IMR-90 (cell line): ENCODE data around the gene NADSYN1. TPM values are rescaled to one million over a fixed set of nuclear protein-coding genes. Genes with fewer than 3 reads are reported as not detected.

Experiments
- ATAC-seq: fragments of 200-7000 bp; cut with Tn5 transposase; 2 replicates; pipeline ENCODE4 v1.9.1; 2020; ENCODE audit warnings: low read depth, mild to moderate bottlenecking, moderate library complexity
- BruUV-seq: library from RNA; stranded (reverse); fragments of 400-500 nt; replicated peaks from 2 replicates; lab custom pipeline; 2021; lab: Mats Ljungman, UMichigan
- CTCF ChIA-PET: fragments of 300-600 bp; formaldehyde crosslinking; extraction: SDS; loops from one replicate; lab custom pipeline; 2021; ENCODE audit warnings: antibody characterized with exemption; lab: Yijun Ruan, JAX
- POLR2A ChIA-PET: fragments of 300-600 bp; sonication (Branson Sonifier 250); formaldehyde crosslinking; loops from one replicate; lab custom pipeline; 2022; ENCODE audit warnings: antibody characterized with exemption; ENCODE audit not compliant: unreplicated experiment; lab: Charles Lee
- DNase-seq: peaks from one replicate; pipeline ENCODE4 v3.0.0; 2013
- H2AFZ ChIP-seq: replicated peaks from 2 replicates; pipeline ENCODE3; 2013; ENCODE audit warnings: low read length, mild to moderate bottlenecking; ENCODE audit not compliant: poor library complexity
- H2AK5ac ChIP-seq: 2 replicates; pipeline ENCODE4 v1.6.1; 2013; ENCODE audit warnings: low read depth, low read length, inconsistent platforms
- H2AK9ac ChIP-seq: replicated peaks from 2 replicates; pipeline ENCODE3; 2013; ENCODE audit warnings: mild to moderate bottlenecking, low read depth, low read length, moderate library complexity; ENCODE audit not compliant: poor library complexity
- H2BK120ac ChIP-seq: 2 replicates; pipeline ENCODE4 v1.6.1; 2013; ENCODE audit warnings: low read depth, low read length, inconsistent platforms
- H2BK15ac ChIP-seq: 3 replicates; pipeline ENCODE4 v1.6.1; 2013; ENCODE audit warnings: low read depth, low read length, inconsistent platforms
- H2BK20ac ChIP-seq: 2 replicates; pipeline ENCODE4 v1.6.1; 2013; ENCODE audit warnings: low read depth, mild to moderate bottlenecking, inconsistent platforms, low read length, moderate library complexity
- H2BK5ac ChIP-seq: 2 replicates; pipeline ENCODE4 v1.6.1; 2013; ENCODE audit warnings: mild to moderate bottlenecking, low read depth, low read length, inconsistent platforms; ENCODE audit not compliant: poor library complexity, severe bottlenecking
- H3K14ac ChIP-seq: replicated peaks from 2 replicates; pipeline ENCODE4 v1.6.1; 2013; ENCODE audit warnings: low read depth, low read length, inconsistent platforms
- H3K18ac ChIP-seq: 2 replicates; pipeline ENCODE4 v1.6.1; 2013; ENCODE audit warnings: low read depth, low read length, control low read depth
- H3K23ac ChIP-seq: 2 replicates; pipeline ENCODE4 v1.6.1; 2013; ENCODE audit warnings: low read depth, low read length, inconsistent platforms
- H3K27ac ChIP-seq: 2 replicates; pipeline ENCODE4 v1.5.1; 2013; ENCODE audit warnings: mild to moderate bottlenecking, control low read depth, low read length; ENCODE audit not compliant: insufficient read depth
- H3K27me3 ChIP-seq: 2 replicates; pipeline ENCODE4 v1.6.1; 2013; ENCODE audit warnings: low read length; ENCODE audit not compliant: control insufficient read depth, insufficient read depth
- H3K36me3 ChIP-seq: 2 replicates; pipeline ENCODE4 v1.6.1; 2013; ENCODE audit warnings: low read length, mixed read lengths; ENCODE audit not compliant: control insufficient read depth, insufficient read depth
- H3K4ac ChIP-seq: 2 replicates; pipeline ENCODE4 v1.6.1; 2013; ENCODE audit warnings: low read depth, low read length, inconsistent platforms
- H3K4me1 ChIP-seq: 2 replicates; pipeline ENCODE4 v1.6.1; 2013; ENCODE audit warnings: low read length, mixed read lengths; ENCODE audit not compliant: control insufficient read depth, insufficient read depth
- H3K4me2 ChIP-seq: 2 replicates; pipeline ENCODE4 v1.6.1; 2013; ENCODE audit warnings: low read depth, mild to moderate bottlenecking, control low read depth, low read length, moderate library complexity
- H3K4me3 ChIP-seq: 2 replicates; pipeline ENCODE4 v1.5.1; 2013; ENCODE audit warnings: low read depth, mild to moderate bottlenecking, control low read depth, low read length, moderate library complexity; ENCODE audit not compliant: insufficient read depth
- H3K56ac ChIP-seq: 2 replicates; pipeline ENCODE4 v1.6.1; 2013; ENCODE audit warnings: low read length, inconsistent platforms; ENCODE audit not compliant: insufficient read depth; ENCODE audit errors: extremely low read depth
- H3K79me1 ChIP-seq, 2 experiments: 2 replicates each; pipeline ENCODE4 v1.6.1; 2013; ENCODE audit warnings: low read length in 2 of 2, inconsistent platforms in 1 of 2, low read depth in 1 of 2
- H3K9ac ChIP-seq: 2 replicates; pipeline ENCODE4 v1.6.1; 2013; ENCODE audit warnings: low read depth, low read length, control low read depth
- H3K9me1 ChIP-seq: 2 replicates; pipeline ENCODE4 v1.6.1; 2013; ENCODE audit warnings: low read length, inconsistent platforms; ENCODE audit not compliant: insufficient read depth
- H3K9me3 ChIP-seq: 2 replicates; pipeline ENCODE4 v1.6.1; 2013; ENCODE audit warnings: low read length; ENCODE audit not compliant: control insufficient read depth, insufficient read depth
- H4K20me1 ChIP-seq: 2 replicates; pipeline ENCODE4 v1.6.1; 2013; ENCODE audit warnings: low read length, inconsistent platforms; ENCODE audit not compliant: insufficient read depth
- H4K5ac ChIP-seq: 2 replicates; pipeline ENCODE4 v1.6.1; 2013; ENCODE audit warnings: mild to moderate bottlenecking, low read depth, low read length, control low read depth
- H4K8ac ChIP-seq, 2 experiments: 2 replicates each; pipeline ENCODE4 v1.6.1; 2013; ENCODE audit warnings: low read depth in 2 of 2, low read length in 2 of 2, control low read depth in 1 of 2, inconsistent platforms in 1 of 2
- H4K91ac ChIP-seq: 2 replicates; pipeline ENCODE4 v1.6.1; 2013; ENCODE audit warnings: low read depth, low read length, inconsistent platforms; ENCODE audit not compliant: insufficient read depth
- BHLHE40 ChIP-seq: fragments of 150-350 bp; IDR thresholded peaks from 2 replicates; pipeline ENCODE4 v1.6.1; 2016; ENCODE audit warnings: mild to moderate bottlenecking, low read depth, low read length
- CHD1 ChIP-seq: IDR thresholded peaks from 2 replicates; pipeline ENCODE4 v1.6.1; 2012; ENCODE audit warnings: low read depth, low read length, improper control_type of control experiment
- MAFK ChIP-seq: IDR thresholded peaks from 2 replicates; pipeline ENCODE4 v1.6.1; 2012; ENCODE audit warnings: low read depth, low read length, improper control_type of control experiment
- NFE2L2 ChIP-seq: fragments of 150-350 bp; IDR thresholded peaks from 2 replicates; pipeline ENCODE4 v1.6.1; 2016; ENCODE audit warnings: low read depth, mild to moderate bottlenecking, low read length
- POLR2A ChIP-seq: IDR thresholded peaks from 2 replicates; pipeline ENCODE4 v1.6.1; 2012; ENCODE audit warnings: mild to moderate bottlenecking, low read depth, low read length
- RAD21 ChIP-seq: IDR thresholded peaks from 2 replicates; pipeline ENCODE4 v1.6.1; 2012; ENCODE audit warnings: low read length, improper control_type of control experiment
- RFX5 ChIP-seq: IDR thresholded peaks from 2 replicates; pipeline ENCODE4 v1.8.0; 2012; ENCODE audit warnings: low read depth, mild to moderate bottlenecking, low read length, moderate library complexity
- WGBS, 2 experiments: methylation state at CpG; one replicate each; pipeline versions ENCODE4 v1.1.5 to v1.1.7; 2013; ENCODE audit warnings: missing lambda C conversion rate in 2 of 2; ENCODE audit not compliant: insufficient read length in 1 of 2; ENCODE audit errors: extremely low coverage in 2 of 2; 5-methylcytosine and 5-hydroxymethylcytosine counted together
- dilution Hi-C: fragments of 300-500 bp; cut with HindIII; formaldehyde crosslinking; loops from one replicate; pipeline ENCODE4 v1.14.3; 2018; ENCODE audit warnings: low sequenced_read_pairs; ENCODE audit not compliant: unreplicated experiment
- in situ Hi-C: fragments of 300-500 bp; cut with MboI; formaldehyde crosslinking; loops from 3 replicates; pipeline ENCODE4 v1.14.3; 2019; ENCODE audit warnings: low sequenced_read_pairs, inconsistent platforms, mixed read lengths
- intact Hi-C: fragments of 100-400 bp; cut with micrococcal nuclease; formaldehyde crosslinking; loops from 2 replicates; pipeline ENCODE4 v1.10.0; 2022
- polyA plus RNA-seq, 3 experiments: library from polyadenylated mRNA; depleted of rRNA; stranded (reverse); fragments of >200 nt; gene quantifications; 2 replicates each; pipeline ENCODE4 v1.2.3, GENCODE V29; 2012; ENCODE audit warnings: low replicate concordance in 1 of 3
- total RNA-seq: library from RNA; depleted of rRNA; stranded (reverse); fragments of >200 nt; gene quantifications from 2 replicates; pipeline ENCODE4 v1.2.3, GENCODE V29; 2012
- TF ChIP-seq, protein P1 (sequence below): fragments of 150-350 bp; IDR thresholded peaks from 2 replicates; pipeline ENCODE4 v1.6.1; 2016; ENCODE audit warnings: low read depth, mild to moderate bottlenecking, low read length, moderate library complexity, borderline replicate concordance

Gene NADSYN1
- total and polyA plus RNA-seq, 2 of the 4 experiments (the other 2 are of a cell fraction): 69.5 to 70.4 TPM

DNA sequence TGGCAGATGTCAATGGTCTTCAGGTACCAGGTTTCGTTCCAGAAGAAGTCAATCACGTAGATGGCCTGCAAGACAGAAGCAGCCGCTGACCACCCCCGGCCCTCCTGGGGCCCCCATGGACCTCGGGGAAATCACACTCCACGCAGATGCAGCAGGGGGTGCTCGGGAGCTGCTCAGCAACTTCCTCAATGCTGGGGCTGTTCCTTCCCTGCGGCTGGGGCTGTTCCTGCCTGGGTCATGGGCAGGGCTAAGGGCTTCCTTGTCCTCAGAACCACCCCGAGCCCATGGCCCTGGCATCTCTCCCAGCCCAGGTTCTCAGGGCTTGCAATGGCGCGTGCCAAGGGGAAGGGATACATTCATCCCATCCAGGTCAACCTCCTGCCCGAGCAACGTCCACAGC lies 15.1 kb upstream of the NADSYN1 start:
- Histone ChIP-seq H3K9me1 (0 out of 2 replicates have a peak, but pooled peaks cover 4% of the 10 kb centered on the region), H3K4me2 (no peak overlapping the region), H4K5ac (no peak overlapping the region), H4K8ac (no peak overlapping the region), H3K56ac (no peak overlapping the region), H3K14ac (no peak overlapping the region), H2BK120ac (no peak overlapping the region), H2AK5ac (no peak overlapping the region), H3K9ac (no peak overlapping the region), H3K4ac (no peak overlapping the region), H3K27ac (no peak overlapping the region), H2BK15ac (no peak overlapping the region), H4K91ac (no peak overlapping the region), H4K20me1 (no peaks in the 10 kb centered on the region; the same call in 1 of the 2 replicates), H2AK9ac (no peak overlapping the region), H3K9me3 (no peaks in the 10 kb centered on the region), H2AFZ (no peak overlapping the region), H3K27me3 (no peaks in the 10 kb centered on the region), H3K36me3 (peaks cover 23% of the 10 kb centered on the region), H3K4me1 (no peaks in the 10 kb centered on the region), H3K79me1 (no peaks in the 10 kb centered on the region), H3K18ac (no peak overlapping the region), H2BK5ac (no peak overlapping the region), H3K23ac (no peak overlapping the region), H3K4me3 (no peak overlapping the region), H2BK20ac (no peak overlapping the region)
- in situ Hi-C loops (no loop called here), intact Hi-C loops (no loop called here), dilution Hi-C loops (no loop called here)
- TF ChIP-seq, protein P1, sequence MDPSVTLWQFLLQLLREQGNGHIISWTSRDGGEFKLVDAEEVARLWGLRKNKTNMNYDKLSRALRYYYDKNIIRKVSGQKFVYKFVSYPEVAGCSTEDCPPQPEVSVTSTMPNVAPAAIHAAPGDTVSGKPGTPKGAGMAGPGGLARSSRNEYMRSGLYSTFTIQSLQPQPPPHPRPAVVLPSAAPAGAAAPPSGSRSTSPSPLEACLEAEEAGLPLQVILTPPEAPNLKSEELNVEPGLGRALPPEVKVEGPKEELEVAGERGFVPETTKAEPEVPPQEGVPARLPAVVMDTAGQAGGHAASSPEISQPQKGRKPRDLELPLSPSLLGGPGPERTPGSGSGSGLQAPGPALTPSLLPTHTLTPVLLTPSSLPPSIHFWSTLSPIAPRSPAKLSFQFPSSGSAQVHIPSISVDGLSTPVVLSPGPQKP: no peak
- TF ChIP-seq NFE2L2: no peak
- TF ChIP-seq RAD21: no peak
- TF ChIP-seq MAFK: no peak
- TF ChIP-seq RFX5: no peak
- no peak for TF ChIP-seq BHLHE40
- no peak for TF ChIP-seq POLR2A
- TF ChIP-seq CHD1: no peak
- ATAC-seq: no peak
- no peak for DNase-seq
- ChIA-PET CTCF (no interaction called here), POLR2A (no interaction called here)
- no TSS peak for BruUV-seq
- WGBS, 2 experiments: 72% methylated on average over 7 of the region's 13 CpGs; no CpG with 5 or more reads in 1 of the 2 experiments
